WTC11 (cell line): ENCODE data around the gene PRSS53. TPM values are rescaled to one million over a fixed set of nuclear protein-coding genes. Genes with fewer than 3 reads are reported as not detected.

Source experiments
- CREB1 ChIP-seq: sonication (generic); formaldehyde crosslinking; IDR thresholded peaks from 2 replicates; pipeline ENCODE4 v1.8.0; 2023; ENCODE audit warnings: mild to moderate bottlenecking, missing genetic modification reagents
- ETV6 ChIP-seq: sonication (generic); formaldehyde crosslinking; IDR thresholded peaks from 2 replicates; pipeline ENCODE4 v1.8.1; 2022; ENCODE audit warnings: mild to moderate bottlenecking, missing genetic modification reagents
- FOXJ3 ChIP-seq: sonication (generic); formaldehyde crosslinking; IDR thresholded peaks from 2 replicates; pipeline ENCODE4 v1.9.0; 2021; ENCODE audit warnings: missing genetic modification reagents, mild to moderate bottlenecking, borderline replicate concordance
- GTF2I ChIP-seq: fragments of 250-450 bp; sonication (Bioruptor Pico); conservative IDR thresholded peaks from 2 replicates; pipeline ENCODE4 v1.4.0; 2021; ENCODE audit warnings: mild to moderate bottlenecking
- JAZF1 ChIP-seq: fragments of 250-450 bp; sonication (Bioruptor Pico); IDR thresholded peaks from 2 replicates; pipeline ENCODE4 v1.9.0; 2021; ENCODE audit warnings: moderate library complexity, mild to moderate bottlenecking, inconsistent platforms
- JUN ChIP-seq: sonication (generic); formaldehyde crosslinking; IDR thresholded peaks from 2 replicates; pipeline ENCODE4 v1.8.0; 2023; ENCODE audit warnings: mild to moderate bottlenecking, missing genetic modification reagents
- NFATC4 ChIP-seq: fragments of 250-450 bp; sonication (Bioruptor Pico); IDR thresholded peaks from 2 replicates; pipeline ENCODE4 v1.9.0; 2021; ENCODE audit warnings: mild to moderate bottlenecking
- NFYB ChIP-seq: sonication (generic); formaldehyde crosslinking; conservative IDR thresholded peaks from 2 replicates; pipeline ENCODE4 v1.8.0; 2022; ENCODE audit warnings: low read depth, missing genetic modification reagents
- NR2C2 ChIP-seq: sonication (generic); formaldehyde crosslinking; IDR thresholded peaks from 2 replicates; pipeline ENCODE4 v1.8.0; 2022; ENCODE audit warnings: mild to moderate bottlenecking, missing genetic modification reagents
- OVOL2 ChIP-seq: fragments of 250-450 bp; sonication (Bioruptor Pico); IDR thresholded peaks from 2 replicates; pipeline ENCODE4 v1.9.0; 2021; ENCODE audit warnings: mild to moderate bottlenecking, borderline replicate concordance
- RORB ChIP-seq: fragments of 250-450 bp; sonication (Bioruptor Pico); IDR thresholded peaks from 2 replicates; pipeline ENCODE4 v1.9.0; 2021; ENCODE audit warnings: mild to moderate bottlenecking
- SOX15 ChIP-seq: fragments of 250-450 bp; sonication (Bioruptor Pico); IDR thresholded peaks from 2 replicates; pipeline ENCODE4 v1.9.0; 2021; ENCODE audit warnings: mild to moderate bottlenecking
- TEAD1 ChIP-seq: sonication (generic); formaldehyde crosslinking; IDR thresholded peaks from 2 replicates; pipeline ENCODE4 v1.8.0; 2022; ENCODE audit warnings: mild to moderate bottlenecking, missing genetic modification reagents
- ZNF219 ChIP-seq: sonication (generic); formaldehyde crosslinking; IDR thresholded peaks from 2 replicates; pipeline ENCODE4 v1.8.0; 2023; ENCODE audit warnings: missing genetic modification reagents, mild to moderate bottlenecking, borderline replicate concordance
- ZNF317 ChIP-seq: sonication (generic); formaldehyde crosslinking; IDR thresholded peaks from 2 replicates; pipeline ENCODE4 v1.8.1; 2023; ENCODE audit warnings: low read depth, mild to moderate bottlenecking, moderate library complexity, missing genetic modification reagents, borderline replicate concordance
- ZNF396 ChIP-seq: fragments of 250-450 bp; sonication (Bioruptor Pico); IDR thresholded peaks from 2 replicates; pipeline ENCODE4 v1.8.0; 2021; ENCODE audit warnings: mild to moderate bottlenecking, moderate library complexity, borderline replicate concordance
- ZNF671 ChIP-seq: fragments of 250-450 bp; sonication (Bioruptor Pico); IDR thresholded peaks from 2 replicates; pipeline ENCODE4 v1.8.0; 2021; ENCODE audit warnings: mild to moderate bottlenecking
- total RNA-seq: library from RNA; stranded (reverse); gene quantifications from 3 replicates; pipeline ENCODE4 v1.2.3, GENCODE V29; 2021
- TF ChIP-seq, protein P1 (sequence below): sonication (generic); formaldehyde crosslinking; IDR thresholded peaks from 2 replicates; pipeline ENCODE4 v1.8.1; 2023; ENCODE audit warnings: mild to moderate bottlenecking, moderate library complexity, missing genetic modification reagents
- TF ChIP-seq, protein P2 (sequence below): sonication (generic); formaldehyde crosslinking; IDR thresholded peaks from 2 replicates; pipeline ENCODE4 v1.8.1; 2022; ENCODE audit warnings: mild to moderate bottlenecking, moderate library complexity, missing genetic modification reagents
- TF ChIP-seq, protein P3 (sequence below): sonication (generic); formaldehyde crosslinking; IDR thresholded peaks from 2 replicates; pipeline ENCODE4 v1.8.1; 2022; ENCODE audit warnings: mild to moderate bottlenecking, missing genetic modification reagents, moderate library complexity, borderline replicate concordance
- TF ChIP-seq, protein P4 (sequence below): sonication (generic); formaldehyde crosslinking; IDR thresholded peaks from 2 replicates; pipeline ENCODE4 v1.8.0; 2023; ENCODE audit warnings: missing genetic modification reagents
- TF ChIP-seq, protein P5 (sequence below): sonication (generic); formaldehyde crosslinking; IDR thresholded peaks from 2 replicates; pipeline ENCODE4 v1.8.0; 2022; ENCODE audit warnings: mild to moderate bottlenecking, missing genetic modification reagents
- TF ChIP-seq, protein P6 (sequence below): sonication (generic); formaldehyde crosslinking; IDR thresholded peaks from 2 replicates; pipeline ENCODE4 v1.8.0; 2022; ENCODE audit warnings: mild to moderate bottlenecking, missing genetic modification reagents
- TF ChIP-seq, protein P7 (sequence below): sonication (generic); formaldehyde crosslinking; IDR thresholded peaks from 2 replicates; pipeline ENCODE4 v1.8.1; 2023; ENCODE audit warnings: mild to moderate bottlenecking, missing genetic modification reagents, moderate library complexity
- TF ChIP-seq, protein P8 (sequence below): fragments of 200-600 bp; IDR thresholded peaks from 2 replicates; pipeline ENCODE4 v1.8.0; 2022; ENCODE audit warnings: antibody characterized with exemption
- TF ChIP-seq, protein P9 (sequence below): sonication (generic); formaldehyde crosslinking; IDR thresholded peaks from 2 replicates; pipeline ENCODE4 v1.8.0; 2023; ENCODE audit warnings: mild to moderate bottlenecking, missing genetic modification reagents

The PRSS53 gene
- total RNA-seq, 1 experiment from 2014 or later = 4.9 TPM

DNA sequence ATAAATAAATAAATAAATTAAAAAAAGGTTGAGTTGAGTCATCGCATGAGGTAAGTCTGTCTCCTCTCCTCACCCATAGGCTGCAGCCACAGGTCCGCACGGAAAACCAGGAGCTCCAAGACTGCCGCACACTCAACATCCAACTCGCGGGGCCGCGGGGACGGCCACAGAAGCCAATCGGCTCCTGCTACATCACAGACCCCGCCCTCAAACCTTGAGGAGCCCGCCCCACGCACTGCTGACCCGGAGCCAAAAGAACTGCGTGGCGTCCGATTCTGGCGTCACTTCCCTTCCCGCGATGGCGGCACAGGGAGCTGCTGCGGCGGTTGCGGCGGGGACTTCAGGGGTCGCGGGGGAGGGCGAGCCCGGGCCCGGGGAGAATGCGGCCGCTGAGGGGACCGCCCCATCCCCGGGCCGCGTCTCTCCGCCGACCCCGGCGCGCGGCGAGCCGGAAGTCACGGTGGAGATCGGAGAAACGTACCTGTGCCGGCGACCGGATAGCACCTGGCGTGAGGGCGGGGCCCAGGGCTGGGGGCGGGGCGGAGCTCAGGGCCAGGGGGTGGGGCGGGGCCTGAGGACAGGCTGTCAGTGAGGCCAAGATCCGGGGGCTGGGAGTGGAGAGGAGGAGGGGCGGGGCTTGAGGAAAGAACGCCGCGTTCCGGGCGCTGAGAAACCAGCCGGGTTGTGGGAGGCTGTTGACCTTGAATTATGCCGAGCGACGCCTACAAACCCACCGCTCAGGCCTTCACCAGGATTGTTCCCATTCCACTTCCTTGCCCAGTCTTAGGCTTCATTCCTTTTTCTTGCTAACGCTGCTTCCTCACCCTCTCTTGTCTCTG lies 28.9 kb upstream of the PRSS53 start, which contains the start of gene KAT8 (continued):
- TF ChIP-seq JAZF1 (CRISPR knock-in tag) = no peak
- TF ChIP-seq NFATC4 = no peak
- TF ChIP-seq, protein P1, sequence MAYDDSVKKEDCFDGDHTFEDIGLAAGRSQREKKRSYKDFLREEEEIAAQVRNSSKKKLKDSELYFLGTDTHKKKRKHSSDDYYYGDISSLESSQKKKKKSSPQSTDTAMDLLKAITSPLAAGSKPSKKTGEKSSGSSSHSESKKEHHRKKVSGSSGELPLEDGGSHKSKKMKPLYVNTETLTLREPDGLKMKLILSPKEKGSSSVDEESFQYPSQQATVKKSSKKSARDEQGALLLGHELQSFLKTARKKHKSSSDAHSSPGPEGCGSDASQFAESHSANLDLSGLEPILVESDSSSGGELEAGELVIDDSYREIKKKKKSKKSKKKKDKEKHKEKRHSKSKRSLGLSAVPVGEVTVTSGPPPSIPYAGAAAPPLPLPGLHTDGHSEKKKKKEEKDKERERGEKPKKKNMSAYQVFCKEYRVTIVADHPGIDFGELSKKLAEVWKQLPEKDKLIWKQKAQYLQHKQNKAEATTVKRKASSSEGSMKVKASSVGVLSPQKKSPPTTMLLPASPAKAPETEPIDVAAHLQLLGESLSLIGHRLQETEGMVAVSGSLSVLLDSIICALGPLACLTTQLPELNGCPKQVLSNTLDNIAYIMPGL (CRISPR knock-in tag) = 0 out of 2 replicates have a peak, but pooled peaks have one; percentile 23
- TF ChIP-seq, protein P2, sequence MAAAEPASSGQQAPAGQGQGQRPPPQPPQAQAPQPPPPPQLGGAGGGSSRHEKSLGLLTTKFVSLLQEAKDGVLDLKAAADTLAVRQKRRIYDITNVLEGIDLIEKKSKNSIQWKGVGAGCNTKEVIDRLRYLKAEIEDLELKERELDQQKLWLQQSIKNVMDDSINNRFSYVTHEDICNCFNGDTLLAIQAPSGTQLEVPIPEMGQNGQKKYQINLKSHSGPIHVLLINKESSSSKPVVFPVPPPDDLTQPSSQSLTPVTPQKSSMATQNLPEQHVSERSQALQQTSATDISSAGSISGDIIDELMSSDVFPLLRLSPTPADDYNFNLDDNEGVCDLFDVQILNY (CRISPR knock-in tag) = peak; percentile 69
- no peak for TF ChIP-seq SOX15 (CRISPR knock-in tag)
- TF ChIP-seq NR2C2 (CRISPR knock-in tag) = peak; percentile 98
- 0 out of 2 replicates have a peak, but pooled peaks have one; percentile 37 for TF ChIP-seq ZNF219 (CRISPR knock-in tag)
- no peak for TF ChIP-seq GTF2I (CRISPR knock-in tag)
- TF ChIP-seq, protein P3, sequence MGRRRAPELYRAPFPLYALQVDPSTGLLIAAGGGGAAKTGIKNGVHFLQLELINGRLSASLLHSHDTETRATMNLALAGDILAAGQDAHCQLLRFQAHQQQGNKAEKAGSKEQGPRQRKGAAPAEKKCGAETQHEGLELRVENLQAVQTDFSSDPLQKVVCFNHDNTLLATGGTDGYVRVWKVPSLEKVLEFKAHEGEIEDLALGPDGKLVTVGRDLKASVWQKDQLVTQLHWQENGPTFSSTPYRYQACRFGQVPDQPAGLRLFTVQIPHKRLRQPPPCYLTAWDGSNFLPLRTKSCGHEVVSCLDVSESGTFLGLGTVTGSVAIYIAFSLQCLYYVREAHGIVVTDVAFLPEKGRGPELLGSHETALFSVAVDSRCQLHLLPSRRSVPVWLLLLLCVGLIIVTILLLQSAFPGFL = no peak
- no peak for TF ChIP-seq ZNF671 (CRISPR knock-in tag)
- TF ChIP-seq, protein P4, sequence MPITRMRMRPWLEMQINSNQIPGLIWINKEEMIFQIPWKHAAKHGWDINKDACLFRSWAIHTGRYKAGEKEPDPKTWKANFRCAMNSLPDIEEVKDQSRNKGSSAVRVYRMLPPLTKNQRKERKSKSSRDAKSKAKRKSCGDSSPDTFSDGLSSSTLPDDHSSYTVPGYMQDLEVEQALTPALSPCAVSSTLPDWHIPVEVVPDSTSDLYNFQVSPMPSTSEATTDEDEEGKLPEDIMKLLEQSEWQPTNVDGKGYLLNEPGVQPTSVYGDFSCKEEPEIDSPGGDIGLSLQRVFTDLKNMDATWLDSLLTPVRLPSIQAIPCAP = no peak
- TF ChIP-seq FOXJ3 (CRISPR knock-in tag) = no peak
- peak; percentile 51; the same call in 1 of the 2 replicates for TF ChIP-seq TEAD1
- TF ChIP-seq JUN = 0 out of 2 replicates have a peak, but pooled peaks have one; percentile 80
- TF ChIP-seq, protein P5, sequence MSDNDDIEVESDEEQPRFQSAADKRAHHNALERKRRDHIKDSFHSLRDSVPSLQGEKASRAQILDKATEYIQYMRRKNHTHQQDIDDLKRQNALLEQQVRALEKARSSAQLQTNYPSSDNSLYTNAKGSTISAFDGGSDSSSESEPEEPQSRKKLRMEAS (CRISPR knock-in tag) = peak; percentile 70
- TF ChIP-seq NFYB (CRISPR knock-in tag) = no peak; the same call in 1 of the 2 replicates
- TF ChIP-seq, protein P6, sequence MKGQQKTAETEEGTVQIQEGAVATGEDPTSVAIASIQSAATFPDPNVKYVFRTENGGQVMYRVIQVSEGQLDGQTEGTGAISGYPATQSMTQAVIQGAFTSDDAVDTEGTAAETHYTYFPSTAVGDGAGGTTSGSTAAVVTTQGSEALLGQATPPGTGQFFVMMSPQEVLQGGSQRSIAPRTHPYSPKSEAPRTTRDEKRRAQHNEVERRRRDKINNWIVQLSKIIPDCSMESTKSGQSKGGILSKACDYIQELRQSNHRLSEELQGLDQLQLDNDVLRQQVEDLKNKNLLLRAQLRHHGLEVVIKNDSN (CRISPR knock-in tag) = peak; percentile 23; the same call in 1 of the 2 replicates
- TF ChIP-seq, protein P7, sequence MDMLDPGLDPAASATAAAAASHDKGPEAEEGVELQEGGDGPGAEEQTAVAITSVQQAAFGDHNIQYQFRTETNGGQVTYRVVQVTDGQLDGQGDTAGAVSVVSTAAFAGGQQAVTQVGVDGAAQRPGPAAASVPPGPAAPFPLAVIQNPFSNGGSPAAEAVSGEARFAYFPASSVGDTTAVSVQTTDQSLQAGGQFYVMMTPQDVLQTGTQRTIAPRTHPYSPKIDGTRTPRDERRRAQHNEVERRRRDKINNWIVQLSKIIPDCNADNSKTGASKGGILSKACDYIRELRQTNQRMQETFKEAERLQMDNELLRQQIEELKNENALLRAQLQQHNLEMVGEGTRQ (CRISPR knock-in tag) = no peak; the same call in 1 of the 2 replicates
- TF ChIP-seq CREB1 (CRISPR knock-in tag) = no peak
- no peak for TF ChIP-seq ZNF396
- no peak for TF ChIP-seq RORB (CRISPR knock-in tag)
- TF ChIP-seq, protein P8, sequence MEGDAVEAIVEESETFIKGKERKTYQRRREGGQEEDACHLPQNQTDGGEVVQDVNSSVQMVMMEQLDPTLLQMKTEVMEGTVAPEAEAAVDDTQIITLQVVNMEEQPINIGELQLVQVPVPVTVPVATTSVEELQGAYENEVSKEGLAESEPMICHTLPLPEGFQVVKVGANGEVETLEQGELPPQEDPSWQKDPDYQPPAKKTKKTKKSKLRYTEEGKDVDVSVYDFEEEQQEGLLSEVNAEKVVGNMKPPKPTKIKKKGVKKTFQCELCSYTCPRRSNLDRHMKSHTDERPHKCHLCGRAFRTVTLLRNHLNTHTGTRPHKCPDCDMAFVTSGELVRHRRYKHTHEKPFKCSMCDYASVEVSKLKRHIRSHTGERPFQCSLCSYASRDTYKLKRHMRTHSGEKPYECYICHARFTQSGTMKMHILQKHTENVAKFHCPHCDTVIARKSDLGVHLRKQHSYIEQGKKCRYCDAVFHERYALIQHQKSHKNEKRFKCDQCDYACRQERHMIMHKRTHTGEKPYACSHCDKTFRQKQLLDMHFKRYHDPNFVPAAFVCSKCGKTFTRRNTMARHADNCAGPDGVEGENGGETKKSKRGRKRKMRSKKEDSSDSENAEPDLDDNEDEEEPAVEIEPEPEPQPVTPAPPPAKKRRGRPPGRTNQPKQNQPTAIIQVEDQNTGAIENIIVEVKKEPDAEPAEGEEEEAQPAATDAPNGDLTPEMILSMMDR = no peak
- TF ChIP-seq, protein P9, sequence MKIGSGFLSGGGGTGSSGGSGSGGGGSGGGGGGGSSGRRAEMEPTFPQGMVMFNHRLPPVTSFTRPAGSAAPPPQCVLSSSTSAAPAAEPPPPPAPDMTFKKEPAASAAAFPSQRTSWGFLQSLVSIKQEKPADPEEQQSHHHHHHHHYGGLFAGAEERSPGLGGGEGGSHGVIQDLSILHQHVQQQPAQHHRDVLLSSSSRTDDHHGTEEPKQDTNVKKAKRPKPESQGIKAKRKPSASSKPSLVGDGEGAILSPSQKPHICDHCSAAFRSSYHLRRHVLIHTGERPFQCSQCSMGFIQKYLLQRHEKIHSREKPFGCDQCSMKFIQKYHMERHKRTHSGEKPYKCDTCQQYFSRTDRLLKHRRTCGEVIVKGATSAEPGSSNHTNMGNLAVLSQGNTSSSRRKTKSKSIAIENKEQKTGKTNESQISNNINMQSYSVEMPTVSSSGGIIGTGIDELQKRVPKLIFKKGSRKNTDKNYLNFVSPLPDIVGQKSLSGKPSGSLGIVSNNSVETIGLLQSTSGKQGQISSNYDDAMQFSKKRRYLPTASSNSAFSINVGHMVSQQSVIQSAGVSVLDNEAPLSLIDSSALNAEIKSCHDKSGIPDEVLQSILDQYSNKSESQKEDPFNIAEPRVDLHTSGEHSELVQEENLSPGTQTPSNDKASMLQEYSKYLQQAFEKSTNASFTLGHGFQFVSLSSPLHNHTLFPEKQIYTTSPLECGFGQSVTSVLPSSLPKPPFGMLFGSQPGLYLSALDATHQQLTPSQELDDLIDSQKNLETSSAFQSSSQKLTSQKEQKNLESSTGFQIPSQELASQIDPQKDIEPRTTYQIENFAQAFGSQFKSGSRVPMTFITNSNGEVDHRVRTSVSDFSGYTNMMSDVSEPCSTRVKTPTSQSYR = no peak
- no peak for TF ChIP-seq OVOL2 (CRISPR knock-in tag)
- no peak for TF ChIP-seq ZNF317 (CRISPR knock-in tag)
- 0 out of 2 replicates have a peak, but pooled peaks have one; percentile 35 for TF ChIP-seq ETV6 (CRISPR knock-in tag)
